Measurements from ENCODE around the gene KIF1B.

KIF1B gene

DNA sequence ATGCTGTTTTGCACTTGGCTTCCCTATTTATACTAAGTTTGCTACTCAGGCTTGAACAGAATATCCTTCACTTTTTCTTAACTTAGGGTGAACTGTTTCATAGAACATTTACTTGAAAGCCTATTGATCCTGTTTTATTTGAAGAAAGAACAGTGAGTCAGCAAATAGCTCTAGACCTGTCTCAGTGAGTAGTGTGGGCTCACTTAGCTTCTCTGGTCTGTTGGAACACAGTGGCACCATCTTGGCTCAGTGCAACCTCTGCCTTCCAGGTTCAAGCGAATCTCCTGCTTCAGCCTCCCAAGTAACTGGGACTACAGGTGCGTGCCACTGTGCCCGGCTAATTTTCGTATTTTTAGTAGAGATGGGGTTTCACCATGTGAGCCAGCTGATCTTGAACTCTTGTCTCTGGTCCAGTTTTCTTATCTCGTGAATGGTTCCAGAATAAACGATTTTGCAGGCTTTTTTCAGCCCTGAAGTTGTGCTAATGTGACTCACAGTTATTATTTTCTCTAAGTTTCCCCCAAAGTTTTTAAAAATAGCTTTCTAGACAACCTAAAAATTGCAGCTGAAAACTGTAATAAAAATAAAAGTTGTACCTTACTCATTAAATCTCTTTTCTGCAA lies 76.8 kb downstream of the KIF1B start:
- H3K9me3 ChIP-seq (ENCODE audit: low read length), result no peaks in the 10 kb centered on the region
- no peak overlapping the region for H3K4me3 ChIP-seq (ENCODE audit: low read length)
- H3K36me3 ChIP-seq (ENCODE audit: insufficient read depth, low read length), result peaks cover 85% of the 10 kb centered on the region
- H3K27me3 ChIP-seq (ENCODE audit: insufficient read depth, low read length), result no peaks in the 10 kb centered on the region
- H3K4me1 ChIP-seq (ENCODE audit: insufficient read depth, low read length), result peaks cover 27% of the 10 kb centered on the region
- no peak overlapping the region for H2AFZ ChIP-seq (ENCODE audit: low read depth, low read length)

DNA sequence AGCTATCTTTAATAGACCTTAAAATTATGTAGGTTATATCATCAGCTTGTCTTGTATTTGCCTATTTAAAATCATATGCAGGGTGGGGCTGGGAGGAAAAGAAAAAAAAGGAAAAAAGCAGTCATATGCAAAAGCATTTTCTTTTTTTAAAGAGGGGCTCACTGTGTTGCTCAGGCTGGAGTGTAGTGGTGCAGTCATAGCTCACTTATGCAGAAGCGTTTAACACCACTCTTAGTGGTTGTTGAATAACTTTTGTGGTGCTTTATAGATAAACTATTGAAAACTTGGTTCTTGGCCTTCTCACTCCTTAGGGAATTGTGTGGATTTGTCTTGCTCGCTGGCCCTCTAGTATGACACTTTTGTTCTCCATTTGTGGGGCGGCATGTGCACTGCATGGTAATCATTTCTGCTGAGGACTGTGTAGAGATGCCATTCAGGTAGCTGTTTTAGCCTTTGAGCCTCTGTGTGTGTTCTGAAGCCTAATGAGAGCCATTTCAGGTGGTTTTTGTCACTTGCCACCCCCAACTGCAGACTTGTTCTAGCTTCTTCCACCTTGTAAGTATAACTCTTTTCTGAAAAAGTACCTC lies 77.8 kb downstream of the KIF1B start:
- Histone ChIP-seq H3K9me3 (ENCODE audit: low read length) (no peaks in the 10 kb centered on the region), H3K36me3 (ENCODE audit: insufficient read depth, low read length) (peaks cover 88% of the 10 kb centered on the region), H2AFZ (ENCODE audit: low read depth, low read length) (no peak overlapping the region), H3K4me1 (ENCODE audit: insufficient read depth, low read length) (peaks cover 27% of the 10 kb centered on the region), H3K4me3 (ENCODE audit: low read length) (no peak overlapping the region), H3K27me3 (ENCODE audit: insufficient read depth, low read length) (no peaks in the 10 kb centered on the region)

DNA sequence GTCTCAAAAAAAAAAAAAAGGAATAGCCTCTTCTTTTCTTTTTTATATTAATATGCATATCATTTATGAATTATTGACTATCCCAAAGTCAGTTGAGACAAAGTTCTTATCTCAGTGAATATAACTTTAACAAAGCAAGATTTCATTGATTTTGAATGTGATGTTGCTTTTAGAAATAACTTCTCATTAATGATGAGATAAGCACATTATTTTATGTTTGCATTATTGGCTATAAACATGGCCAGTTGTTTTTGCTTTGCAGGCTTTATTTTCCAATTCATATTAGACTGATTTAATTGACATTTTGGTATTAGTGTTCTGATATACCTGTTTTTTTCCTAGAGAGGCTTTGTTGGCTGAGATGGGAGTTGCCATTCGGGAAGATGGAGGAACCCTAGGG lies 81.3 kb downstream of the KIF1B start:
- Histone ChIP-seq H3K4me3 (ENCODE audit: low read length) (no peak overlapping the region), H3K36me3 (ENCODE audit: insufficient read depth, low read length) (peaks cover 74% of the 10 kb centered on the region)

DNA sequence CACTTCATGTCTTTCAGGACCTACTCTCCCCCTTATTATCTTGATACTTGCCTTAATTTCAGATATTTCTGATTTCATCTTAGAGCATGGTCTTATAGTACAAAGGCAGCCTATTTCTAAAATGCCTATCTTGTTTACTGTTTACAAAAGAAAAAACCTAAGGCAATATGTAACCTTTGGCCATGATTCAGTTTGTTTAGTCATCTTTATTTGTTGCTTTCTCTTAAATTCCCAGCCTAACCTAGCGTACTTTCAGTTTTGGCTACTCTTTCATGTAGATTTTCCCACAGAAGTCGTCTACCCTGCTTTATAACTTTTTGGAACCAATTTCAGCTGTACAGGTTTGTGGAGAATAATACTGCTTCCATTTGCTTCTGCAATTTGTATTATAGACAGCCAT lies 81.8 kb downstream of the KIF1B start:
- H3K27me3 ChIP-seq (ENCODE audit: insufficient read depth, low read length), result no peaks in the 10 kb centered on the region
- peaks cover 74% of the 10 kb centered on the region for H3K36me3 ChIP-seq (ENCODE audit: insufficient read depth, low read length)
- H3K4me3 ChIP-seq (ENCODE audit: low read length), result no peak overlapping the region
- H3K9me3 ChIP-seq (ENCODE audit: low read length), result no peaks in the 10 kb centered on the region
- H2AFZ ChIP-seq (ENCODE audit: low read depth, low read length), result no peak overlapping the region
- H3K4me1 ChIP-seq (ENCODE audit: insufficient read depth, low read length), result peaks cover 50% of the 10 kb centered on the region

More for the DNA sequence above, 81.3 kb downstream of the KIF1B start:
- Histone ChIP-seq H3K4me1 (ENCODE audit: insufficient read depth, low read length) (peaks cover 50% of the 10 kb centered on the region), H3K27me3 (ENCODE audit: insufficient read depth, low read length) (no peaks in the 10 kb centered on the region), H2AFZ (ENCODE audit: low read depth, low read length) (no peak overlapping the region), H3K9me3 (ENCODE audit: low read length) (no peaks in the 10 kb centered on the region)

DNA sequence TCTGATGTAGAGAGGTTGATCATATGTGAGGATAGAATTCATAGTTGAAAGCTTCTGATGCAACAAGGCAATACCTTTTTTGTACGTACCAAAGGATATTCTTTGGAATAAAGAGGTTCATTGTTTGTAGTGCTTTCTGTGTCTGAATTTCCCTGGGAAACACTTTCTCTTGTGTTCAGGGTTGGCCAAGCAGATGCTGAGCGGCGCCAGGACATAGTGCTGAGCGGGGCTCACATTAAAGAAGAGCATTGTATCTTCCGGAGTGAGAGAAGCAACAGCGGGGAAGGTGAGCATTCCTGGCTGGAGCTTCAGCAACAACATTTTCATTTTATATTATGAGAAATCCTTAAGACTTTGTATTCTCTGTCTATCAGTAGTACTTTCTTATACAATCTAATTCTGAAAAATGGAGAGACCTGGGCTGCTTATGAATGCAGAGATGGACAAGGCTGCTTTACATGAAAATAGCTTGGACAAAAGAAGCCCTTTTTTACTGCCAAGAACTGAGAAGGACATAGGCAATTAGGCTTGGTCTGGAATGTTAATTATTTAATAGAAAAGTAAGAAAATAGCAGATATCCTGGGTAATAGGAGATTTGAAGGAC lies 85.2 kb downstream of the KIF1B start:
- H3K4me1 ChIP-seq (ENCODE audit: insufficient read depth, low read length), result peaks cover 47% of the 10 kb centered on the region
- H3K9me3 ChIP-seq (ENCODE audit: low read length), result no peaks in the 10 kb centered on the region
- H2AFZ ChIP-seq (ENCODE audit: low read depth, low read length), result no peak overlapping the region
- H3K27me3 ChIP-seq (ENCODE audit: insufficient read depth, low read length), result no peaks in the 10 kb centered on the region
- H3K36me3 ChIP-seq (ENCODE audit: insufficient read depth, low read length), result peaks cover 77% of the 10 kb centered on the region
- H3K4me3 ChIP-seq (ENCODE audit: low read length), result no peak overlapping the region

DNA sequence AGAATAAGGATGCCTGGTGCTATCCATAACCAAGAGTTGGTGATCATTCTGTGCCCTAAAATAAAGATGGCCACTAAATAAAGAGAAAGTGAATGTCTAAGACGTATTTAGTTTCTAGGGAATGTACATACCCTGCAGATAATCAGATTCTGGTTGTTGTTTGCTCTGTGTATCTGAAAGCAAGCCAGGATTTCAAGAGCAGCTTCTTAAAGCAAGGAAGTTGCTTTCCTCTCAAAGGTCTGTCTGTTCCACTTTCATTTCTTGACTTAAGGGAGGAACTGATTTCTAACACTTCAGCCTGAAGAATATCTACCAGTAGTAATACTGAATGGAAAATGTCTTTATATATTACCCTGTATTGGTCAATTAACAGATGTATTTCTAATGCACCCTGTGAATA lies 88.8 kb downstream of the KIF1B start:
- no peaks in the 10 kb centered on the region for H3K27me3 ChIP-seq (ENCODE audit: insufficient read depth, low read length)
- no peak overlapping the region for H2AFZ ChIP-seq (ENCODE audit: low read depth, low read length)
- H3K4me1 ChIP-seq (ENCODE audit: insufficient read depth, low read length), result peaks cover 56% of the 10 kb centered on the region
- H3K36me3 ChIP-seq (ENCODE audit: insufficient read depth, low read length), result peaks cover 68% of the 10 kb centered on the region
- H3K4me3 ChIP-seq (ENCODE audit: low read length), result no peak overlapping the region
- H3K9me3 ChIP-seq (ENCODE audit: low read length), result no peaks in the 10 kb centered on the region

DNA sequence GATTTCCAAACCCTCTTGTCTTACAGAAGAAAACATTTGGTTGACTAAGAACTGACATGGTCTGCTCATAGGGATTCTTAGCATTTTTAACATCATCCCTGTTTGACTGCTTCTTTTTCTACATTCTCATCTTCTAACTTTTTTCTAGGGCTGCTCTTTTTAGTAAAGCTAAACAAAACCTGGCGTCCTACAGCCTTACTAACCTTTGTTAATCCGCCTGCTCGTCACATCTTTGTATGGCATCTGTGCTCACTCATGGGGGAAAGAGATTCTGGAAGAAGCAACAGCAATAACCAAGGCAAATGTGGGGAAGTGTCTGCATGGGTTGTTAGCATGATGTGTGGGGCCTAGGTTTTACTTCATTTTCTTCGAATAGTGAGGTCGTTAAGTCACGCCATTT lies 92.0 kb downstream of the KIF1B start:
- Histone ChIP-seq H3K27me3 (ENCODE audit: insufficient read depth, low read length) (no peaks in the 10 kb centered on the region), H3K4me3 (ENCODE audit: low read length) (no peak overlapping the region), H3K36me3 (ENCODE audit: insufficient read depth, low read length) (peaks cover 79% of the 10 kb centered on the region), H3K4me1 (ENCODE audit: insufficient read depth, low read length) (peaks cover 24% of the 10 kb centered on the region), H3K9me3 (ENCODE audit: low read length) (no peaks in the 10 kb centered on the region), H2AFZ (ENCODE audit: low read depth, low read length) (no peak overlapping the region)

DNA sequence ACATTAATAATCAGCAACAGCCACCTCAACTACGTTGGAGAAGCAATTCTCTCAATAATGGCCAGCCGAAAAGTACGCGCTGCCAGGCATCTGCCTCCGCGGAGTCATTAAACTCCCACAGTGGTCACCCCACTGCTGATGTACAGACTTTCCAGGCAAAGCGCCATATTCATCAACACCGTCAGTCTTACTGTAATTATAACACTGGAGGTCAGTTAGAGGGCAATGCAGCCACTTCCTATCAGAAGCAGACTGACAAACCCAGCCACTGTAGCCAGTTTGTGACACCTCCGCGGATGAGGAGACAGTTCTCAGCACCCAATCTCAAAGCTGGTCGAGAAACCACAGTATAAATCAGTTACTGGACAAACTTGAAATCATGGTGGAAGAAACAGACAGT lies 93.9 kb downstream of the KIF1B start:
- H3K36me3 ChIP-seq (ENCODE audit: insufficient read depth, low read length), result peaks cover 70% of the 10 kb centered on the region
- H3K4me3 ChIP-seq (ENCODE audit: low read length), result no peak overlapping the region
- no peaks in the 10 kb centered on the region for H3K27me3 ChIP-seq (ENCODE audit: insufficient read depth, low read length)
- H3K9me3 ChIP-seq (ENCODE audit: low read length), result no peaks in the 10 kb centered on the region
- H3K4me1 ChIP-seq (ENCODE audit: insufficient read depth, low read length), result peaks cover 14% of the 10 kb centered on the region
- H2AFZ ChIP-seq (ENCODE audit: low read depth, low read length), result no peak overlapping the region

DNA sequence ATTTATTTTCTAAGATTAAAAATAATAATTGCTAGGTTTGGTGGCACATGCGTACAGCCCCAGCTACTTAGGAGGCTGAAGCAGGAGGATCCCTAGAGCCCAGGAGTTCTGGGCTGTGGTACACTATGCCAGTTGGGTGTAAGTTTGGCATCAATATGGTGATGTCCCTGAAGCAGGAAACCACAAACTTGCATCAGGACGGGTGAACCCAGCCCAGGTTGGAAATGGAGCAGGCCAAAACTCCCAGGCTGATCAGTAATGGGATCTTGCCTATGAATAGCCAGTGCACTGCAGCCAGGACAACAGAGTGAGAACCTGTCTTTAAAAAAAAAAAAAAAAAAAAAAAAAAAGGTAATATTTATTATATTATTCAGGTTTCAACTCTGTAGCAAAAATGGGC lies 96.1 kb downstream of the KIF1B start:
- H2AFZ ChIP-seq (ENCODE audit: low read depth, low read length), result no peak overlapping the region
- no peaks in the 10 kb centered on the region for H3K27me3 ChIP-seq (ENCODE audit: insufficient read depth, low read length)
- no peak overlapping the region for H3K4me3 ChIP-seq (ENCODE audit: low read length)
- peaks cover 75% of the 10 kb centered on the region for H3K36me3 ChIP-seq (ENCODE audit: insufficient read depth, low read length)
- peaks cover 14% of the 10 kb centered on the region for H3K4me1 ChIP-seq (ENCODE audit: insufficient read depth, low read length)
- no peaks in the 10 kb centered on the region for H3K9me3 ChIP-seq (ENCODE audit: low read length)

DNA sequence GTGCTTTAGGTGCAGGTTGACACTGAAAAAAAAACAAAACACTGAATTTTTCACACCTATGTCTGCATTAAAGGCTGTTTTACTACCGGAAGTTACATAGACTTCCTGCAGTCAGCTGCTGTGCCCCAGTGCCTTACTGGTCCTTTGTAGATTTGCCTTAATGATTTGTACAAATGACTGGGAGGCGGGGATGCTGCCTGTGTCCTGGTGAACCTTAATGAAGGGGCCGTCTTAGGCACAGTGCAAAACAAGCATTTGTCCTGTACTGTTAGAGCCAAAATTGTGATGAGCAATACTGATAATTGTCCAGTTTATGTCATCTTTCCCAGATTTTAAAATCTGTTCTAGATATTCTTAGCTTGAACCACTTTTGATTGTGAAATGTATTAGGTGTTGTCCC lies 97.6 kb downstream of the KIF1B start:
- Histone ChIP-seq H3K27me3 (ENCODE audit: insufficient read depth, low read length) (no peaks in the 10 kb centered on the region), H2AFZ (ENCODE audit: low read depth, low read length) (no peak overlapping the region), H3K36me3 (ENCODE audit: insufficient read depth, low read length) (peaks cover 82% of the 10 kb centered on the region), H3K4me1 (ENCODE audit: insufficient read depth, low read length) (no peaks in the 10 kb centered on the region), H3K4me3 (ENCODE audit: low read length) (no peak overlapping the region), H3K9me3 (ENCODE audit: low read length) (no peaks in the 10 kb centered on the region)

DNA sequence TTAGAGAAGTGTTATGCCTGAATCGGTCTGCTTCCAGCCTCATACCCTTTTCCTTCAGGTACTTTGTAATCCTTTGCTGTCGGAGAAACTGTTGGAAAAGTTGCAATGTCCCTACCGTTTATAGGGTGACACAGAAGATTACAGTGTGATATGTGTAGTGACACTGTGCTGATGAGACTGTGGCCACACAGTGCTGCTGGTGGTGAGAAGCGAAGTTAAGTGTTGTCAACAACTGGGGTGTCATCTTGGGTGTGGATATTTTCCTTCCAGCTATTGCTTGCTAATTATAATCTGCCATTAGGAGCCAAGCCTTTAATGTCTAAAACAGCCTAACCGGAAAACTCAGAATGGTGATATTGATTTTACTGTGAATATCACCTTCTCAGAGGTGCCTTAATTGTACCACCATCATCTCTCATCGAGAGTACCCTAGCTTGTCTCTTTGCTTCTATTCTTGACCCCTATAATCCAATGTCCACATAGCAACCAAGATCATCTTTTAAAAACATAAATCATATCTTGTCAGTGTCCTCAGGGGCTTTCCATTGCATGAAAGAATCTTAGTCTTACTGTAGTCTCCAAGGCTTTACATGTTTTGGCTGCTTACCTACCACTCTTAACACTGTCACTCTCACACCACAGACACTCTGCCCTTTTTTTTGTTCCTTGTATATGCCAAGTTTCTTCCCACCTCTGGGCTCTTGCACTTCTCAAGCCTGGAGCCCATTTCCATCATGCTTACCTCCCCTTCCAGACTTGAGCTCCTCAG lies 99.1 kb downstream of the KIF1B start:
- no peaks in the 10 kb centered on the region for H3K27me3 ChIP-seq (ENCODE audit: insufficient read depth, low read length)
- H3K4me1 ChIP-seq (ENCODE audit: insufficient read depth, low read length), result no peaks in the 10 kb centered on the region

DNA sequence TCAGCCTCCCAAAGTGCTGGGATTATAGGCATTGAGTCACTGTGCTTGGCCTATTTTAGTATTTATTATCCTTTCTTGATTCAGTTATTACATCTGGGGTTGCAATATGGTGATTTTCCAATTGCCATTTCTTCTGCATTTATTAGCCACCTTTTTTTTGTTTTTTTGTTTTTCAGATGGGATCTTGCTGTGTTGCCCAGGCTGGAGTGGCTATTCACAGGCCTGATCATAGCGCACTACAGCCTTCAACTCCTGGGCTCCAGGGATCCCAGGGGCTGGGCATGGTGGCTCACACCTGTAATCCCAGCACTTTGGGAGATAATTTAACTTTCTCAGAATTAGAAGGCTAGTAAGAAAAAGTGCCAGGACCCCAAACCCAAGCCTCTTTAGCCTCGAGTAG lies 106.4 kb downstream of the KIF1B start:
- Histone ChIP-seq H3K4me3 (ENCODE audit: low read length) (no peak overlapping the region), H3K4me1 (ENCODE audit: insufficient read depth, low read length) (no peaks in the 10 kb centered on the region), H3K27me3 (ENCODE audit: insufficient read depth, low read length) (no peaks in the 10 kb centered on the region), H3K9me3 (ENCODE audit: low read length) (no peaks in the 10 kb centered on the region), H2AFZ (ENCODE audit: low read depth, low read length) (no peak overlapping the region), H3K36me3 (ENCODE audit: insufficient read depth, low read length) (peaks cover 32% of the 10 kb centered on the region)

More for the DNA sequence above, 99.1 kb downstream of the KIF1B start:
- no peak overlapping the region for H3K4me3 ChIP-seq (ENCODE audit: low read length)
- H2AFZ ChIP-seq (ENCODE audit: low read depth, low read length), result no peak overlapping the region
- peaks cover 71% of the 10 kb centered on the region for H3K36me3 ChIP-seq (ENCODE audit: insufficient read depth, low read length)
- H3K9me3 ChIP-seq (ENCODE audit: low read length), result no peaks in the 10 kb centered on the region

DNA sequence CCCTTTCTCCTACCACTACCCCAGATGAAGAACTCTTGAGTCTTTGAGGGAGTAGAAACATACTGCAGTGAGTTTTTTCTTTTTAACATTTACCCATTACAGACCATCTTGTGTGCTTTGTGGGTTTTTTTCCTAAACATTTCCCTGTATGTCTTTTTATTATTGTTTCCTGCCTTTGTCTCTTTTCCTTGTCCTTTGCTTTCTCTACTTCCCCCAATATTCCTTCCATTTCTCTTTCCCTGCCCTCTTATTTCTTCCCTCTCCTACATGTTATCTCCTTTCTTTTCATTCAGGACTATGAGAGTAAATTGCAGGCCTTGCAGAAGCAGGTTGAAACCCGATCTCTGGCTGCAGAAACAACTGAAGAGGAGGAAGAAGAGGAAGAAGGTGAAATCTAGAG lies 109.4 kb downstream of the KIF1B start:
- no peak overlapping the region for H3K4me3 ChIP-seq (ENCODE audit: low read length)
- no peaks in the 10 kb centered on the region for H3K27me3 ChIP-seq (ENCODE audit: insufficient read depth, low read length)
- H3K4me1 ChIP-seq (ENCODE audit: insufficient read depth, low read length), result no peaks in the 10 kb centered on the region
- peaks cover 45% of the 10 kb centered on the region for H3K36me3 ChIP-seq (ENCODE audit: insufficient read depth, low read length)
- H2AFZ ChIP-seq (ENCODE audit: low read depth, low read length), result no peak overlapping the region
- H3K9me3 ChIP-seq (ENCODE audit: low read length), result no peaks in the 10 kb centered on the region
